HG03442 (cell line): ENCODE results near the gene GUCA2B.

ENCODE experiments used
- ATAC-seq: cut with Tn5 transposase; IDR thresholded peaks from one replicate; pipeline ENCODE4 v1.9.1; 2021; ENCODE audit warnings: mild to moderate bottlenecking, moderate library complexity; ENCODE audit not compliant: unreplicated experiment

The GUCA2B gene

GRCh38 chr1:42142894-42143675 lies 10.1 kb upstream of the GUCA2B start:
- no peak for ATAC-seq

GRCh38 chr1:42143896-42144710 lies 9.1 kb upstream of the GUCA2B start:
- no peak for ATAC-seq

- ATAC-seq, result no peak
Observed at GRCh38 chr1:42144711-42145388, 8.4 kb upstream of the GUCA2B start.

- ATAC-seq, result no peak
Observed at GRCh38 chr1:42145389-42145716, 7.9 kb upstream of the GUCA2B start.

GRCh38 chr1:42145764-42146625 lies 7.2 kb upstream of the GUCA2B start:
- no peak for ATAC-seq

- ATAC-seq, result no peak
Observed at GRCh38 chr1:42146626-42147320, 6.4 kb upstream of the GUCA2B start.

- no peak for ATAC-seq
Observed at GRCh38 chr1:42148166-42148565, 5.0 kb upstream of the GUCA2B start.

- ATAC-seq, result no peak
Observed at GRCh38 chr1:42150651-42151050, 2.6 kb upstream of the GUCA2B start.

- ATAC-seq, result no peak
Observed at GRCh38 chr1:42152119-42152518, 1.1 kb upstream of the GUCA2B start.

GRCh38 chr1:42153624-42154023 lies 414 bp downstream of the GUCA2B start:
- ATAC-seq, result no peak

GRCh38 chr1:42154685-42155084 lies 1.5 kb downstream of the GUCA2B start:
- no peak for ATAC-seq

- no peak for ATAC-seq
Observed at GRCh38 chr1:42155362-42155761, 2.2 kb downstream of the GUCA2B start.

GRCh38 chr1:42157667-42158066 lies 4.5 kb downstream of the GUCA2B start:
- ATAC-seq, result no peak

GRCh38 chr1:42158189-42158588 lies 5.0 kb downstream of the GUCA2B start:
- ATAC-seq, result no peak

- no peak for ATAC-seq
Observed at GRCh38 chr1:42162181-42162580, 9.0 kb downstream of the GUCA2B start.

- no peak for ATAC-seq
Observed at GRCh38 chr1:42163114-42163513, 9.9 kb downstream of the GUCA2B start.

GRCh38 chr1:42163536-42164503 lies 10.6 kb downstream of the GUCA2B start:
- no peak for ATAC-seq

- ATAC-seq, result no peak
Observed at GRCh38 chr1:42164551-42165420, 11.6 kb downstream of the GUCA2B start, which contains the start of gene GUCA2A. Gene GUCA2A, minus strand, starts transcription at chr1:42164745. Its CDS starts 33 bp downstream, at chr1:42164712.
